HepG2 (cell line): ENCODE data around the gene CCL17. TPM values are rescaled to one million over a fixed set of nuclear protein-coding genes. Genes with fewer than 3 reads are reported as not detected.

ENCODE experiments used
- ATAC-seq: fragments of 200-7000 bp; cut with Tn5 transposase; 3 replicates; pipeline ENCODE4 v1.9.1; 2020; ENCODE audit warnings: mild to moderate bottlenecking, moderate library complexity
- BruUV-seq: library from RNA; stranded (reverse); fragments of 400-500 nt; replicated peaks from 2 replicates; lab custom pipeline; 2021; lab: Mats Ljungman, UMichigan
- CTCF ChIA-PET: fragments of 300-600 bp; formaldehyde crosslinking; extraction: SDS; loops from one replicate; lab custom pipeline; 2021; ENCODE audit warnings: low total read pairs, inconsistent platforms, low intra/inter-chr PET ratio; lab: Yijun Ruan, JAX
- POLR2A ChIA-PET: fragments of 350-600 bp; sonication (Branson Sonifier 250); formaldehyde crosslinking; loops from one replicate; lab custom pipeline; 2020; ENCODE audit warnings: antibody characterized with exemption, inconsistent platforms; lab: Yijun Ruan, JAX
- DNase-seq: peaks from one replicate; pipeline ENCODE4 v3.0.0-alpha.2; 2015; ENCODE audit warnings: low spot score
- FAIRE-seq: peaks from 3 replicates; lab custom pipeline; 2011; peaks lifted over from hg19 to GRCh38; lab: Jason Lieb, UNC
- H2AFZ ChIP-seq: one replicate; pipeline ENCODE4 v1.6.1; 2011; ENCODE audit warnings: low read length, inconsistent platforms
- H3K27ac ChIP-seq: fragments of 300-600 bp; 3 replicates; pipeline ENCODE4 v1.8.0; 2011; ENCODE audit warnings: mixed run types, mild to moderate bottlenecking, mixed read lengths, low read length, inconsistent platforms; ENCODE audit not compliant: insufficient read depth; ENCODE audit errors: extremely low read length
- H3K27me3 ChIP-seq, 2 experiments: fragments of 200-600 bp in 1 of 2; 2 replicates in 1 of 2; 3 replicates in 1 of 2; pipeline versions ENCODE4 v1.6.0 to v1.8.0; 2011; ENCODE audit warnings: low read length in 2 of 2, mild to moderate bottlenecking in 2 of 2, moderate library complexity in 2 of 2, inconsistent platforms in 1 of 2; ENCODE audit not compliant: insufficient read depth in 2 of 2, control insufficient read depth in 1 of 2
- H3K36me3 ChIP-seq, 2 experiments: fragments of 200-600 bp in 1 of 2; replicated peaks in 1 of 2; 2 replicates in 1 of 2; 3 replicates in 1 of 2; pipeline versions ENCODE4 v1.5.1 to v1.8.0; 2011; ENCODE audit warnings: low read length in 2 of 2, inconsistent platforms in 1 of 2; ENCODE audit not compliant: insufficient read depth in 2 of 2, control insufficient read depth in 1 of 2
- H3K4me1 ChIP-seq: 2 replicates; pipeline ENCODE4 v1.5.1; 2012; ENCODE audit warnings: low read length, inconsistent platforms; ENCODE audit not compliant: insufficient read depth
- H3K4me2 ChIP-seq: 2 replicates; pipeline ENCODE4 v1.6.0; 2011; ENCODE audit warnings: low read depth, low read length, inconsistent platforms
- H3K4me3 ChIP-seq, 3 experiments: fragments of 200-600 bp in 1 of 3; sonication (generic), shearing (Covaris generic) in 1 of 3; replicated peaks in 1 of 3; 2 replicates each; pipeline ENCODE4 v1.5.1; 2011 to 2016; ENCODE audit warnings: low read length in 3 of 3, inconsistent platforms in 2 of 3, low read depth in 2 of 3, mild to moderate bottlenecking in 2 of 3, control low read depth in 1 of 3, mixed read lengths in 1 of 3; ENCODE audit not compliant: insufficient read depth in 1 of 3
- H3K79me2 ChIP-seq: one replicate; pipeline ENCODE4 v1.6.1; 2011; ENCODE audit warnings: low read length, inconsistent platforms; ENCODE audit not compliant: insufficient read depth
- H3K9ac ChIP-seq: 2 replicates; pipeline ENCODE4 v1.6.0; 2011; ENCODE audit warnings: mild to moderate bottlenecking, low read depth, low read length, inconsistent platforms; ENCODE audit not compliant: insufficient read depth
- H3K9me3 ChIP-seq: 2 replicates; pipeline ENCODE4 v1.5.1; 2012; ENCODE audit warnings: mild to moderate bottlenecking, low read length
- H4K20me1 ChIP-seq: 2 replicates; pipeline ENCODE4 v1.6.0; 2011; ENCODE audit warnings: inconsistent platforms, mild to moderate bottlenecking, low read length, moderate library complexity; ENCODE audit not compliant: insufficient read depth
- CCAR2 ChIP-seq: fragments of 200-400 bp; formaldehyde crosslinking; optimal IDR thresholded peaks from 2 replicates; pipeline ENCODE3; 2018; ENCODE audit warnings: low read depth, mild to moderate bottlenecking, low read length, moderate library complexity
- CENPBD1 ChIP-seq: sonication (generic); formaldehyde crosslinking; IDR thresholded peaks from 2 replicates; pipeline ENCODE4 v1.8.0; 2022; ENCODE audit warnings: missing genetic modification reagents, low read depth, mild to moderate bottlenecking, borderline replicate concordance
- CTCF ChIP-seq: sonication (generic); formaldehyde crosslinking; IDR thresholded peaks from 2 replicates; pipeline ENCODE4 v1.5.0; 2020; ENCODE audit warnings: mild to moderate bottlenecking, missing genetic modification reagents, moderate library complexity
- FOSL2 ChIP-seq: sonication (generic); formaldehyde crosslinking; IDR thresholded peaks from 2 replicates; pipeline ENCODE4 v1.4.0; 2020; ENCODE audit warnings: missing genetic modification reagents
- MBD4 ChIP-seq: IDR thresholded peaks from 2 replicates; pipeline ENCODE4 v1.6.1; 2012; ENCODE audit warnings: low read length, inconsistent platforms, borderline replicate concordance
- NR2F2 ChIP-seq: IDR thresholded peaks from 2 replicates; pipeline ENCODE4 v1.6.1; 2012; ENCODE audit warnings: low read depth, inconsistent platforms, borderline replicate concordance
- PHF8 ChIP-seq: sonication (generic); formaldehyde crosslinking; IDR thresholded peaks from 2 replicates; pipeline ENCODE4 v1.5.0; 2020; ENCODE audit warnings: missing genetic modification reagents
- RBM22 ChIP-seq: fragments of 200-400 bp; formaldehyde crosslinking; optimal IDR thresholded peaks from 2 replicates; pipeline ENCODE3; 2017; ENCODE audit warnings: mild to moderate bottlenecking, low read length, moderate library complexity
- SALL1 ChIP-seq: sonication (generic); formaldehyde crosslinking; IDR thresholded peaks from 2 replicates; pipeline ENCODE4 v1.8.0; 2022; ENCODE audit warnings: mild to moderate bottlenecking, missing genetic modification reagents
- SP140L ChIP-seq: sonication (generic); formaldehyde crosslinking; IDR thresholded peaks from 2 replicates; pipeline ENCODE4 v1.4.0; 2020; ENCODE audit warnings: missing genetic modification reagents, borderline replicate concordance
- STAG1 ChIP-seq: sonication (generic); formaldehyde crosslinking; IDR thresholded peaks from 2 replicates; pipeline ENCODE4 v1.4.0; 2020; ENCODE audit warnings: missing genetic modification reagents
- TFDP2 ChIP-seq: sonication (generic); formaldehyde crosslinking; IDR thresholded peaks from 2 replicates; pipeline ENCODE4 v1.4.0; 2020; ENCODE audit warnings: missing genetic modification reagents
- ZFP36L2 ChIP-seq: sonication (generic); formaldehyde crosslinking; IDR thresholded peaks from 2 replicates; pipeline ENCODE4 v1.4.0; 2020; ENCODE audit warnings: missing genetic modification reagents
- ZNF317 ChIP-seq: sonication (generic); formaldehyde crosslinking; IDR thresholded peaks from 2 replicates; pipeline ENCODE4 v1.5.0; 2020; ENCODE audit warnings: mild to moderate bottlenecking, missing genetic modification reagents
- ZNF644 ChIP-seq: IDR thresholded peaks from 2 replicates; pipeline ENCODE4 v1.6.1; 2016; ENCODE audit warnings: low read depth
- ZNF672 ChIP-seq: sonication (generic); formaldehyde crosslinking; IDR thresholded peaks from 2 replicates; pipeline ENCODE4 v1.8.1; 2022; ENCODE audit warnings: missing genetic modification reagents
- WGBS: methylation state at CpG from one replicate; pipeline ENCODE4 v1.1.6; 2017; ENCODE audit warnings: low lambda C conversion rate; 5-methylcytosine and 5-hydroxymethylcytosine counted together
- in situ Hi-C: cut with HindIII; loops from 2 replicates; pipeline ENCODE4 v1.10.0; 2017; ENCODE audit warnings: low pct_unique_long_range_greater_than_20kb; ENCODE audit not compliant: extremely low pct_ligation_motif_present
- intact Hi-C: fragments of 100-400 bp; cut with micrococcal nuclease; formaldehyde crosslinking; loops from one replicate; pipeline ENCODE4 v1.10.0; 2022; ENCODE audit not compliant: unreplicated experiment
- polyA plus RNA-seq, 8 experiments: library from polyadenylated mRNA; depleted of rRNA in 3 of 8; stranded (reverse) in 7 of 8; unstranded in 1 of 8; fragments of >200 nt; fragmentation: Illumina TruSeq in 4 of 8; extraction: Trizol in 4 of 8; gene quantifications; 2 replicates each; pipeline versions ENCODE4 v1.2.1 to v1.2.3, GENCODE V29; 2011 to 2016; ENCODE audit warnings: low read depth in 4 of 8, missing spikeins in 1 of 8, mixed read lengths in 1 of 8; ENCODE audit not compliant: insufficient read depth in 1 of 8
- total RNA-seq, 5 experiments: library from RNA; depleted of rRNA; stranded (reverse); fragments of >200 nt; fragmentation: Illumina TruSeq; extraction: Trizol; gene quantifications; 2 replicates each; pipeline ENCODE4 v1.2.3, GENCODE V29; 2016; ENCODE audit warnings: low read depth in 1 of 5

Gene CCL17
- total and polyA plus RNA-seq, 2 of the 13 experiments (the other 11 are each of a cell fraction or from before 2014, with no cell fraction given): not detected

- Histone ChIP-seq H3K4me2 (no peak overlapping the region), H3K4me1 (peaks cover 7% of the 10 kb centered on the region), H3K9me3 (no peaks in the 10 kb centered on the region), H2AFZ (no peak overlapping the region), H3K9ac (no peak overlapping the region), H3K36me3 (peaks cover 19 to 48% of the 10 kb centered on the region in 2 experiments), H3K27ac (no peak overlapping the region), H4K20me1 (no peaks in the 10 kb centered on the region), H3K4me3 (no peak overlapping the region), H3K27me3 (no peaks in the 10 kb centered on the region), H3K79me2 (no peaks in the 10 kb centered on the region)
- DNase-seq (no peak), ATAC-seq (no peak), FAIRE-seq (no peak)
- TF ChIP-seq RBM22: peak; percentile 39
- no peak for TF ChIP-seq SALL1 (CRISPR knock-in tag)
- no peak for TF ChIP-seq SP140L (CRISPR knock-in tag)
- TF ChIP-seq ZNF644 (CRISPR knock-in tag): no peak
- TF ChIP-seq CCAR2: no peak
- POLR2A ChIA-PET: no interaction called here
- CTCF ChIA-PET: no interaction called here
- in situ Hi-C loops: no loop called here
- intact Hi-C loops: no loop called here
- WGBS: 100% methylated on average over 8 of the region's 8 CpGs
- BruUV-seq: no TSS peak
Observed at GRCh38 chr16:57427307-57427706, 22.7 kb downstream of the CCL17 start.

GRCh38 chr16:57427824-57428223 lies 23.3 kb downstream of the CCL17 start:
- intact Hi-C loops: no loop called here
- DNase-seq (no peak), FAIRE-seq (no peak), ATAC-seq (no peak)
- H3K9me3 ChIP-seq: no peaks in the 10 kb centered on the region
- H3K36me3 ChIP-seq: peaks cover 19 to 52% of the 10 kb centered on the region in 2 experiments
- POLR2A ChIA-PET: no interaction called here
- no peaks in the 10 kb centered on the region for H4K20me1 ChIP-seq
- in situ Hi-C loops: no loop called here
- TF ChIP-seq NR2F2 (no peak), ZNF672 (CRISPR knock-in tag) (no peak), STAG1 (CRISPR knock-in tag) (0 out of 2 replicates have a peak, but pooled peaks have one; percentile 18), FOSL2 (CRISPR knock-in tag) (peak; percentile 63), CENPBD1 (CRISPR knock-in tag) (no peak), CTCF (CRISPR knock-in tag) (peak; percentile 30), PHF8 (CRISPR knock-in tag) (no peak), ZFP36L2 (CRISPR knock-in tag) (no peak), MBD4 (no peak), TFDP2 (CRISPR knock-in tag) (no peak), ZNF317 (no peak)
- H3K27ac ChIP-seq: no peak overlapping the region
- no peaks in the 10 kb centered on the region for H3K79me2 ChIP-seq
- no peak overlapping the region for H2AFZ ChIP-seq
- H3K4me2 ChIP-seq: no peak overlapping the region
- H3K4me3 ChIP-seq: no peak overlapping the region
- CTCF ChIA-PET: no interaction called here
- H3K27me3 ChIP-seq: no peaks in the 10 kb centered on the region
- no peak overlapping the region for H3K9ac ChIP-seq
- no TSS peak for BruUV-seq
- H3K4me1 ChIP-seq: peaks cover 10% of the 10 kb centered on the region
